Peyer's patch (tissue), 4 donors: ENCODE data around the gene FNDC3A.

Experiments
- CTCF ChIP-seq, 6 experiments: fragments of 450-650 bp in 4 of 6; fragments of 200-600 bp in 2 of 6; sonication (generic) in 1 of 6; IDR thresholded peaks; one replicate each; pipeline ENCODE4 v1.5.1; 2017 to 2019; ENCODE audit warnings: antibody characterized with exemption in 6 of 6, mild to moderate bottlenecking in 3 of 6, moderate library complexity in 1 of 6
- POLR2A ChIP-seq, 2 donors: fragments of 450-650 bp; IDR thresholded peaks; one replicate each; pipeline ENCODE4 v1.5.1; 2017; ENCODE audit warnings: antibody characterized with exemption in 2 of 2, mild to moderate bottlenecking in 2 of 2, moderate library complexity in 2 of 2

- TF ChIP-seq CTCF (IDR thresholded peaks at IDR 0.05), result no peak
- no peak for TF ChIP-seq POLR2A (IDR thresholded peaks at IDR 0.05)
Observed at GRCh38 chr13:49116873-49117272, 141.2 kb downstream of the FNDC3A start.
